NT2/D1 (cell line): Measurements from ENCODE around the gene OR2T4.

Experiments
- DNase-seq: peaks from one replicate; pipeline ENCODE4 v3.0.0-alpha.2; 2011; ENCODE audit warnings: low read depth, low spot score
- H3K27me3 ChIP-seq: 2 replicates; pipeline ENCODE4 v1.6.0; 2011; ENCODE audit warnings: mild to moderate bottlenecking; ENCODE audit not compliant: insufficient read length, insufficient read depth
- H3K36me3 ChIP-seq: 2 replicates; pipeline ENCODE4 v1.6.1; 2011; ENCODE audit warnings: mild to moderate bottlenecking, low read length, mixed read lengths; ENCODE audit not compliant: insufficient read depth, insufficient read length
- H3K4me1 ChIP-seq: 2 replicates; pipeline ENCODE4 v1.5.1; 2011; ENCODE audit not compliant: insufficient read depth, insufficient read length
- H3K4me3 ChIP-seq: 2 replicates; pipeline ENCODE4 v1.5.1; 2011; ENCODE audit warnings: low read depth; ENCODE audit not compliant: insufficient read length
- H3K9ac ChIP-seq: 2 replicates; pipeline ENCODE4 v1.6.0; 2011; ENCODE audit warnings: low read depth; ENCODE audit not compliant: insufficient read length
- H3K9me3 ChIP-seq: 2 replicates; pipeline ENCODE4 v1.5.1; 2011; ENCODE audit warnings: mild to moderate bottlenecking, low read length; ENCODE audit not compliant: insufficient read depth
- SUZ12 ChIP-seq: IDR thresholded peaks from 2 replicates; pipeline ENCODE4 v1.6.1; 2011; ENCODE audit not compliant: insufficient read length, insufficient read depth; ENCODE audit errors: extremely low read depth
- YY1 ChIP-seq: IDR thresholded peaks from 2 replicates; pipeline ENCODE4 v1.6.1; 2011; ENCODE audit not compliant: insufficient read length, insufficient read depth
- ZNF274 ChIP-seq: IDR thresholded peaks from 2 replicates; pipeline ENCODE4 v1.6.1; 2011; ENCODE audit warnings: mild to moderate bottlenecking, low read depth, low read length

The OR2T4 gene

DNA sequence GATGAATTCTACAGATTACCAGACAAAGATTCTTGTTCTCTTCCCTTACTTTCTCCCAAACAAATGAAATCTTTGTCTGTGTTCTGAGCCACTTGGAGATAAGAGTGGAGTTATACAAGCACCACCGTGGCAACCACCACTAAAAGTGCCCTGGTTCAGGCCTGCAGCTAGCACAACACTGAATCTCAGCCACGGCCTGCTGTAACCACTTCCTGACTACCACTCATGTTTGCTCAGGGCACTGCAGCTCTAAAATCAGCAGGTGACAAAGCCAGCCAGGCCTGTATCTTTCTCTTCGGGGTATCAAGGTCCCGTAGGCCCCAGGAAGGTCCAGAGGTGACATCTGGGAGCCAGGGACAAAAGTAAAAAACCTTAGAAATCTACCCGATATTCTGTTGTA is 10.9 kb downstream of the OR2T4 start:
- no peaks in the 10 kb centered on the region for H3K9me3 ChIP-seq

DNA sequence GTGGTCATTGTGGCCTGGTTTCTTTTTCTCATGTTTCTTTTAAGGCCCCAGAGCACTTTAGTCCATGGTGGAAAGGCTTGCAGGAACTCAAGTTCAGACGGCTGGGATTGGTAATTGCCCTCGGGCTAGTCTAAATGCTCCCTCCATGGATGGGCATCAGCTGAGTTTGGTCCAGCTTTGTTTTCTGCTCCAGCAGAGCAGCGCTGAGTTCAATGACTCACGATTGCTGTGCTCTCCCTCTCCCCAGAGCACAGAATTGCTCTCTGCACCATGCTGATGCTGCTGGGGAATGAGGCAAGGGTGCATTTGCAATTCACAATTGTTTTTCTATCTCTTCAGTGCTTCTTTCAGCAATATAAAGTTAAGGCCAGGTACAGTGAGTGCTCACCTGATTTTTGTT is 12.3 kb downstream of the OR2T4 start:
- no peaks in the 10 kb centered on the region for H3K9me3 ChIP-seq
- TF ChIP-seq SUZ12 (no peak), ZNF274 (no peak), YY1 (no peak)
- no peak overlapping the region for H3K4me3 ChIP-seq
- no peaks in the 10 kb centered on the region for H3K36me3 ChIP-seq
- no peak overlapping the region for H3K9ac ChIP-seq
- DNase-seq: peak; percentile 13
- H3K27me3 ChIP-seq: no peaks in the 10 kb centered on the region
- no peaks in the 10 kb centered on the region for H3K4me1 ChIP-seq

More for the DNA sequence above, 10.9 kb downstream of the OR2T4 start:
- no peak for DNase-seq
- Histone ChIP-seq H3K9ac (no peak overlapping the region), H3K4me1 (no peaks in the 10 kb centered on the region), H3K27me3 (no peaks in the 10 kb centered on the region), H3K36me3 (no peaks in the 10 kb centered on the region), H3K4me3 (no peak overlapping the region)
- TF ChIP-seq ZNF274 (no peak), SUZ12 (no peak), YY1 (no peak)

DNA sequence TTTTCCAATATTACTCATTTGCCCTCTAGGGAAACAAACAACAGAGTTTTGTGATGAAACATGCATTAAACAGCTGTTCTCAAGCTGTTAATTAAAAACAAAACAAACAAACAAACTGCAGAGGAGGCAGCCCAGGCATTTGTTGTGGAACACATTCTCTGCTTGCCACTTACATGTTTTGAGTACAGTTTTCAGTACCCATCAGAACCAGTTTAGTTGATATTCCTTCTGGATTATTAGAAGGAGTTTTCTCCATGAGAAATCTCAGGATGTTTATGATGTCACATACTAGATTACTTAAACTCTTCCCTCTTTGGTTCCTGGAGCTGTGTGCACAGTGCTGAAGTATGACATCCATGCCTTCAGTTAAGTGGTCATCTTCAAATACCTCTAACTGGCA is 14.0 kb downstream of the OR2T4 start, which contains the start of gene OR2T6:
OR2T6 (plus strand) TSS at position 301 of the 400 bp plus-strand sequence. CDS start 11,863 bp downstream, outside the sequence.
- no peak for DNase-seq
- Histone ChIP-seq H3K4me1 (no peaks in the 10 kb centered on the region), H3K27me3 (no peaks in the 10 kb centered on the region), H3K9ac (no peak within 1 kb of the TSS), H3K9me3 (no peaks in the 10 kb centered on the region), H3K4me3 (no peak within 1 kb of the TSS), H3K36me3 (no peaks in the 10 kb centered on the region)
- TF ChIP-seq SUZ12 (no peak), YY1 (no peak), ZNF274 (no peak)

DNA sequence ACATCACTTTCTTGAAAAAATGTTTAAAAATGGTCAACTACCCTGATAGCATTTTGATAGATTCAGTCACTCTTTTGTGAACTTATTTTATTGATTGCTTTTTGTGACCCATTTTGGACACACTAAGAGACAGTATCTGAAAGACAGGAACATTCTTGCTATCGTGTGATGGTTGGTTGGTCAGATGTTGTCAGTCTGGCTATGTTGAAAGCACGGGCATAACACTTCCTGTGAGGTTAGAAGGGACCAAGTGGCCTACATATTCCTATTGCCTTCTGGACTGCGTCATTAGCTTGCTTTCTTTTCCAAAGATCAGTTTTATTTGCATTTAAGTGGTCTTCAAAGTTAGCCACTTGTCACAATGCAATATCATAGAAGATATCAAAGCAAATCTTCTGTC is 15.5 kb downstream of the OR2T4 start:
- no peaks in the 10 kb centered on the region for H3K9me3 ChIP-seq

DNA sequence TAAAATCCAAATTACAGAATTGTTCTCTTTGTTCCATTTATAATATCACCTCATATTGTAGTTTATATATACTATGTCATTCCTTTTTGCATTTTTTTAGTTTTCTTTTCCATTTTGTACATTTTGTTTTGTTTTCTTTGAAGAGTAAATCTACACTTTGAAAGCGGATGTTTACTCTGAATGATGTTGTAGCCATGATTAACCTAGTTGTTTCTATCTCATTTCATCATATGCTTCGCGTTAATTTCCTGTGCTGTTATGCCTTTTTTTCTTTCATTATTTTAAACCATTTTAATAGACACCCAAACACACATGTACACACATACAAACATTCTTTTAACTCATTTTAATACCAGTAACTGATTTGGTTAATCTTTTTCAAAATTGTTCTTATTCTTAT is 19.4 kb downstream of the OR2T4 start:
- H3K27me3 ChIP-seq: no peaks in the 10 kb centered on the region
- TF ChIP-seq SUZ12 (no peak), YY1 (no peak), ZNF274 (no peak)

More for the DNA sequence above, 15.5 kb downstream of the OR2T4 start:
- no peak for DNase-seq
- no peak overlapping the region for H3K9ac ChIP-seq
- no peak overlapping the region for H3K4me3 ChIP-seq
- H3K27me3 ChIP-seq: no peaks in the 10 kb centered on the region
- TF ChIP-seq ZNF274 (no peak), SUZ12 (no peak), YY1 (no peak)
- H3K4me1 ChIP-seq: no peaks in the 10 kb centered on the region
- H3K36me3 ChIP-seq: no peaks in the 10 kb centered on the region

DNA sequence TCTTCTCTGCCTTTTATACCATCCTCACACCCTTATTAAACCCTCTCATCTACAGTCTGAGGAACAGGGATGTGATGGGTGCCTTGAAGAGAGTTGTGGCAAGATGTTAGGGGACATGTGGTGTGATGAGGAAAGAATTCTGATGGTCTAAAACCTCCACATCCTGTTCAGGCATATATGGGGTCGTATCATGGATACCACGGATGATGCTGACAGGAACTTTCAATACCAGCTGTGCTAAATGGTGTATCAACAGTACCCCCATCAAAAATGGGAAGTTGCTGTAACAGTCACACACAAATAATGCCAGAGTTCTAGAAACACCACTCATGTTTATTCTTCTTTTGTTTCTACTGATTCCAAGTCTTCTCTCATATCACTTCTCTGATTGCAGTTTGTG is 27.0 kb downstream of the OR2T4 start:
- TF ChIP-seq SUZ12 (no peak), YY1 (no peak), ZNF274 (no peak)
- DNase-seq: no peak
- Histone ChIP-seq H3K27me3 (no peaks in the 10 kb centered on the region), H3K36me3 (no peaks in the 10 kb centered on the region), H3K4me3 (no peak overlapping the region), H3K4me1 (no peaks in the 10 kb centered on the region), H3K9me3 (no peaks in the 10 kb centered on the region), H3K9ac (no peak overlapping the region)

More for the DNA sequence above, 19.4 kb downstream of the OR2T4 start:
- no peaks in the 10 kb centered on the region for H3K36me3 ChIP-seq
- H3K9ac ChIP-seq: no peak overlapping the region
- H3K9me3 ChIP-seq: no peaks in the 10 kb centered on the region
- no peak for DNase-seq
- H3K4me1 ChIP-seq: no peaks in the 10 kb centered on the region
- H3K4me3 ChIP-seq: no peak overlapping the region

DNA sequence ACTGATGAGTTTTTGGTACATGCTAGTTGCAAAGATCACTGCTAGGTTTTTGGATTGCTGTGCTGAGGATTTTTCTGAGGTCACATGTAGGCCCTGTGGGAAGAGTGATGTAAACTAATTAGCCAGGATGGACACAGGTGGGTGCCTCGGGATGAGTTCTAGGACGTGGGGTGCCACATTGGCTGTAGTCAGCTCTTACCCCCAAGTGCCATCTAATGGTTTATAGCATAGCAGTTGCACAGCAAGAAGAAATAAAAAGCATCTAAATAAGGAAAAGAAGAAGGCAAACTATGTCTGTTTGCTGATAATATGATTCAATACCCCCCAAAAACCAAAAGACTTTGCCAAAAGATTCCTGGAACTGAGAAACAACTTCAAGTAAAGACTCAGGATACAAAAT is 31.6 kb downstream of the OR2T4 start:
- Histone ChIP-seq H3K36me3 (no peaks in the 10 kb centered on the region), H3K4me3 (no peak overlapping the region), H3K9me3 (no peaks in the 10 kb centered on the region), H3K4me1 (no peaks in the 10 kb centered on the region), H3K27me3 (no peaks in the 10 kb centered on the region), H3K9ac (no peak overlapping the region)
- DNase-seq: no peak
- no peak for TF ChIP-seq ZNF274
- no peak for TF ChIP-seq SUZ12
- no peak for TF ChIP-seq YY1

DNA sequence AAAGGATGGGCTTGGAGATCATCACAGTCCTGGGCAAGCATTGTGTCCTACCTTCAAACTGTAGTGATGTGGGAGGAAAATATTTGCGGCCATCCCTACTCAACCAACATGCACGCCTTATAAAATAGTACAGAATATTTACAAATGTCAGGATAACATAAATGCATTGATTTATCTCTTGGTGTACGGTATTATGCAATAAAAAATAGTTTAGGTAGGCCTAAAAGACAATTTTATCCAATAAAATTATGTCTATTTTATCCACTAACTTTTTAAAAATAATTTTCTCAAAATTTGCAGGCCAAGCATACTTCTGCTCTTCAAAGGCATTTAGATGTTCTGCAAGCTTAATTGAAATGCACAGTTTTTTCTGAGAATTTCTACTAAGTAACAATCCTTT is 41.3 kb downstream of the OR2T4 start, which contains the start of gene OR2T1:
OR2T1 (plus strand) TSS at position 301 of the 400 bp plus-strand sequence. CDS start 3,100 bp downstream, outside the sequence.
- no peaks in the 10 kb centered on the region for H3K4me1 ChIP-seq
- no peaks in the 10 kb centered on the region for H3K36me3 ChIP-seq
- H3K9me3 ChIP-seq: no peaks in the 10 kb centered on the region; the same call in 1 of the 2 replicates
- TF ChIP-seq YY1 (no peak), ZNF274 (no peak), SUZ12 (no peak)
- no peak within 1 kb of the TSS for H3K9ac ChIP-seq
- no peaks in the 10 kb centered on the region for H3K27me3 ChIP-seq
- DNase-seq: no peak
- H3K4me3 ChIP-seq: no peak within 1 kb of the TSS
